HepG2 (cell line): Measurements from ENCODE around the gene TMEM235. TPM values are rescaled to one million over a fixed set of nuclear protein-coding genes. Genes with fewer than 3 reads are reported as not detected.

Source experiments
- BRCA1 ChIP-seq: sonication (generic); formaldehyde crosslinking; IDR thresholded peaks from 2 replicates; pipeline ENCODE4 v1.4.0; 2020; ENCODE audit warnings: missing genetic modification reagents
- CEBPB ChIP-seq: IDR thresholded peaks from 2 replicates; pipeline ENCODE4 v1.6.1; 2011; ENCODE audit warnings: low read depth, low read length, improper control_type of control experiment, borderline replicate concordance
- CTCF ChIP-seq: sonication (generic); formaldehyde crosslinking; IDR thresholded peaks from 2 replicates; pipeline ENCODE4 v1.5.0; 2020; ENCODE audit warnings: mild to moderate bottlenecking, missing genetic modification reagents, moderate library complexity
- FUBP1 ChIP-seq: sonication (generic); formaldehyde crosslinking; IDR thresholded peaks from 2 replicates; pipeline ENCODE4 v1.5.1; 2020; ENCODE audit warnings: missing genetic modification reagents, mild to moderate bottlenecking, borderline replicate concordance
- MAFF ChIP-seq: IDR thresholded peaks from 2 replicates; pipeline ENCODE4 v1.6.1; 2011; ENCODE audit warnings: low read depth, low read length, improper control_type of control experiment
- MAFK ChIP-seq, 2 experiments: IDR thresholded peaks in 1 of 2; conservative IDR thresholded peaks in 1 of 2; 2 replicates each; pipeline ENCODE4 v1.6.1; 2011; ENCODE audit warnings: improper control_type of control experiment in 2 of 2, low read length in 2 of 2
- NFE2 ChIP-seq: sonication (generic); formaldehyde crosslinking; IDR thresholded peaks from 2 replicates; pipeline ENCODE4 v1.4.0; 2020; ENCODE audit warnings: missing genetic modification reagents
- NONO ChIP-seq, 2 experiments: fragments of 450-650 bp in 1 of 2; sonication (generic) in 1 of 2; formaldehyde crosslinking in 1 of 2; IDR thresholded peaks in 1 of 2; conservative IDR thresholded peaks in 1 of 2; 2 replicates each; pipeline versions ENCODE4 v1.6.1 to v1.8.0; 2017 to 2022; ENCODE audit warnings: mild to moderate bottlenecking in 1 of 2, missing genetic modification reagents in 1 of 2, moderate library complexity in 1 of 2
- THRA ChIP-seq: sonication (generic); formaldehyde crosslinking; IDR thresholded peaks from 2 replicates; pipeline ENCODE4 v1.4.0; 2020; ENCODE audit warnings: missing genetic modification reagents, borderline replicate concordance
- WIZ ChIP-seq: sonication (generic); formaldehyde crosslinking; IDR thresholded peaks from 2 replicates; pipeline ENCODE4 v1.5.1; 2020; ENCODE audit warnings: mild to moderate bottlenecking, missing genetic modification reagents
- ZBTB39 ChIP-seq: sonication (generic); formaldehyde crosslinking; IDR thresholded peaks from 2 replicates; pipeline ENCODE4 v1.5.0; 2020; ENCODE audit warnings: missing genetic modification reagents
- ZNF589 ChIP-seq: sonication (generic); formaldehyde crosslinking; conservative IDR thresholded peaks from 2 replicates; pipeline ENCODE4 v1.8.0; 2022; ENCODE audit warnings: mild to moderate bottlenecking, moderate library complexity, missing genetic modification reagents
- polyA plus RNA-seq, 8 experiments: library from polyadenylated mRNA; depleted of rRNA in 3 of 8; stranded (reverse) in 7 of 8; unstranded in 1 of 8; fragments of >200 nt; fragmentation: Illumina TruSeq in 4 of 8; extraction: Trizol in 4 of 8; gene quantifications; 2 replicates each; pipeline versions ENCODE4 v1.2.1 to v1.2.3, GENCODE V29; 2011 to 2016; ENCODE audit warnings: low read depth in 4 of 8, missing spikeins in 1 of 8, mixed read lengths in 1 of 8; ENCODE audit not compliant: insufficient read depth in 1 of 8
- total RNA-seq, 5 experiments: library from RNA; depleted of rRNA; stranded (reverse); fragments of >200 nt; fragmentation: Illumina TruSeq; extraction: Trizol; gene quantifications; 2 replicates each; pipeline ENCODE4 v1.2.3, GENCODE V29; 2016; ENCODE audit warnings: low read depth in 1 of 5
- TF ChIP-seq, protein P1 (sequence below): sonication (generic); formaldehyde crosslinking; IDR thresholded peaks from 2 replicates; pipeline ENCODE4 v1.4.0; 2020; ENCODE audit warnings: mild to moderate bottlenecking, missing genetic modification reagents
- TF ChIP-seq, protein P2 (sequence below): sonication (generic); formaldehyde crosslinking; IDR thresholded peaks from 2 replicates; pipeline ENCODE4 v1.4.0; 2020; ENCODE audit warnings: missing genetic modification reagents, borderline replicate concordance
- TF ChIP-seq, protein P3 (sequence below): sonication (generic); formaldehyde crosslinking; IDR thresholded peaks from 2 replicates; pipeline ENCODE4 v1.4.0; 2020; ENCODE audit warnings: mild to moderate bottlenecking, missing genetic modification reagents

The TMEM235 gene
- total and polyA plus RNA-seq, 2 of the 13 experiments (the other 11 are each of a cell fraction or from before 2014, with no cell fraction given): not detected

DNA sequence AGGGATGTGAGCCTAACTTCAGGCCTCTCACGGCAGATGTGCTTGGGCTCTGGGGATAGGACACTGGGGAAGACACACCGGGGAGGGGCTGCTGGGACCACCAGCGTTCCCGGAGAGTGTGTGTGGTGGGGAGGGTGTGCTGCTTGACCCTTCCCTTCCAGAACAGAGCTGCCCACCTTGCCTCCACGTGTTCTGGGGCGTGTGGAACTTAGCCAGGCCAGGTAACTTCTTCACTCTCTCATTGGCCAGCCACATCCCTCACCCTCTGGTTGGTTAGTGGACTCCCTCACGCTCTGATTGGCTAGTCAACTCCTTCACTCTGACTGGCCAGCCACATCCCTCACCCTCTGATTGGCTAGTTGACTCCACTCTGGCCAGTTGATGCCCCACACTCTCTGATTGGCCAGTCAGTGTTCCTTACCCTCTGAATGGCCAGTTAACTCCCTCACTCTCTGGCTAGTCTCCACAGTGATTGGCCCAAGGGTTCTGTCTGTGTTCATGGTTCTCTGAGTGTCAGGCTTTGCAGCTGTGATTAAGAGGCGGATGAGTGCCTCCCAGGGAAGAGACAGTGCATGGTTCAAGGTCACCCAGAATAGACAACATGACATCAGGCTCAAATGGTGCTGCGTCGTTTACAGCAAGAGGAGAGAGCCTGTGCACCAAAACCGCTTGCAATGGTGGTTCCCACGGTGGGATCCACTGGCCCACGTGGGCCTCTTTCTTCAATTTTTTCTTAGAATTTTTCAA is 10.0 kb downstream of the TMEM235 start (continued):
- TF ChIP-seq, protein P1, sequence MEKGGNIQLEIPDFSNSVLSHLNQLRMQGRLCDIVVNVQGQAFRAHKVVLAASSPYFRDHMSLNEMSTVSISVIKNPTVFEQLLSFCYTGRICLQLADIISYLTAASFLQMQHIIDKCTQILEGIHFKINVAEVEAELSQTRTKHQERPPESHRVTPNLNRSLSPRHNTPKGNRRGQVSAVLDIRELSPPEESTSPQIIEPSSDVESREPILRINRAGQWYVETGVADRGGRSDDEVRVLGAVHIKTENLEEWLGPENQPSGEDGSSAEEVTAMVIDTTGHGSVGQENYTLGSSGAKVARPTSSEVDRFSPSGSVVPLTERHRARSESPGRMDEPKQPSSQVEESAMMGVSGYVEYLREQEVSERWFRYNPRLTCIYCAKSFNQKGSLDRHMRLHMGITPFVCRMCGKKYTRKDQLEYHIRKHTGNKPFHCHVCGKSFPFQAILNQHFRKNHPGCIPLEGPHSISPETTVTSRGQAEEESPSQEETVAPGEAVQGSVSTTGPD (CRISPR knock-in tag): no peak
- TF ChIP-seq, protein P2, sequence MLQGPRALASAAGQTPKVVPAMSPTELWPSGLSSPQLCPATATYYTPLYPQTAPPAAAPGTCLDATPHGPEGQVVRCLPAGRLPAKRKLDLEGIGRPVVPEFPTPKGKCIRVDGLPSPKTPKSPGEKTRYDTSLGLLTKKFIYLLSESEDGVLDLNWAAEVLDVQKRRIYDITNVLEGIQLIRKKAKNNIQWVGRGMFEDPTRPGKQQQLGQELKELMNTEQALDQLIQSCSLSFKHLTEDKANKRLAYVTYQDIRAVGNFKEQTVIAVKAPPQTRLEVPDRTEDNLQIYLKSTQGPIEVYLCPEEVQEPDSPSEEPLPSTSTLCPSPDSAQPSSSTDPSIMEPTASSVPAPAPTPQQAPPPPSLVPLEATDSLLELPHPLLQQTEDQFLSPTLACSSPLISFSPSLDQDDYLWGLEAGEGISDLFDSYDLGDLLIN (CRISPR knock-in tag): no peak
- TF ChIP-seq NONO (IDR thresholded peaks at IDR 0.05): no peak
- TF ChIP-seq NONO (CRISPR knock-in tag; conservative IDR thresholded peaks at IDR 0.05): no peak
- TF ChIP-seq ZBTB39 (CRISPR knock-in tag): no peak
- no peak for TF ChIP-seq ZNF589 (CRISPR knock-in tag)
- TF ChIP-seq CTCF (CRISPR knock-in tag): no peak
- TF ChIP-seq, protein P3, sequence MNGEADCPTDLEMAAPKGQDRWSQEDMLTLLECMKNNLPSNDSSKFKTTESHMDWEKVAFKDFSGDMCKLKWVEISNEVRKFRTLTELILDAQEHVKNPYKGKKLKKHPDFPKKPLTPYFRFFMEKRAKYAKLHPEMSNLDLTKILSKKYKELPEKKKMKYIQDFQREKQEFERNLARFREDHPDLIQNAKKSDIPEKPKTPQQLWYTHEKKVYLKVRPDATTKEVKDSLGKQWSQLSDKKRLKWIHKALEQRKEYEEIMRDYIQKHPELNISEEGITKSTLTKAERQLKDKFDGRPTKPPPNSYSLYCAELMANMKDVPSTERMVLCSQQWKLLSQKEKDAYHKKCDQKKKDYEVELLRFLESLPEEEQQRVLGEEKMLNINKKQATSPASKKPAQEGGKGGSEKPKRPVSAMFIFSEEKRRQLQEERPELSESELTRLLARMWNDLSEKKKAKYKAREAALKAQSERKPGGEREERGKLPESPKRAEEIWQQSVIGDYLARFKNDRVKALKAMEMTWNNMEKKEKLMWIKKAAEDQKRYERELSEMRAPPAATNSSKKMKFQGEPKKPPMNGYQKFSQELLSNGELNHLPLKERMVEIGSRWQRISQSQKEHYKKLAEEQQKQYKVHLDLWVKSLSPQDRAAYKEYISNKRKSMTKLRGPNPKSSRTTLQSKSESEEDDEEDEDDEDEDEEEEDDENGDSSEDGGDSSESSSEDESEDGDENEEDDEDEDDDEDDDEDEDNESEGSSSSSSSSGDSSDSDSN (CRISPR knock-in tag): no peak; the same call in 1 of the 2 replicates
- no peak for TF ChIP-seq MAFF
- no peak for TF ChIP-seq BRCA1
- no peak for TF ChIP-seq NFE2
- TF ChIP-seq FUBP1: no peak
- TF ChIP-seq WIZ (CRISPR knock-in tag): peak; percentile 93; the same call in 1 of the 2 replicates
- no peak for TF ChIP-seq MAFK (conservative IDR thresholded peaks at IDR 0.05 in 1 of 2, IDR thresholded peaks at IDR 0.05 in 1 of 2; ENCODE audit: low read length in 2 of 2)
- no peak; the same call in 1 of the 2 replicates for TF ChIP-seq THRA
- TF ChIP-seq CEBPB: no peak
